Inflammatory macrophage treated with lipopolysaccharide for 1 hour (primary cell): ENCODE results near the gene RCOR1.
"Not testable (repeated sequence)": the region's sequence is repeated elsewhere in the genome, so short reads cannot be mapped to it uniquely, and the experiment has no call there.

ENCODE experiments used
- DNase-seq, 2 donors: peaks; one replicate each; pipeline ENCODE4 v3.0.0-alpha.2; 2020 to 2022

Gene RCOR1

GRCh38 chr14:102593825-102594137, 1.3 kb downstream of the RCOR1 start:
- DNase-seq: peak; percentile 47 to 61

GRCh38 chr14:102594514-102595175, 2.2 kb downstream of the RCOR1 start:
- DNase-seq: peak; percentile 78 to 91

- DNase-seq: no peak
Observed at GRCh38 chr14:102601378-102601925, 9.0 kb downstream of the RCOR1 start.

GRCh38 chr14:102602421-102603292, 10.2 kb downstream of the RCOR1 start:
- no peak for DNase-seq

- DNase-seq: no peak
Observed at GRCh38 chr14:102603293-102603907, 11.0 kb downstream of the RCOR1 start.

- DNase-seq: no peak
Observed at GRCh38 chr14:102604183-102604582, 11.7 kb downstream of the RCOR1 start.

DNA sequence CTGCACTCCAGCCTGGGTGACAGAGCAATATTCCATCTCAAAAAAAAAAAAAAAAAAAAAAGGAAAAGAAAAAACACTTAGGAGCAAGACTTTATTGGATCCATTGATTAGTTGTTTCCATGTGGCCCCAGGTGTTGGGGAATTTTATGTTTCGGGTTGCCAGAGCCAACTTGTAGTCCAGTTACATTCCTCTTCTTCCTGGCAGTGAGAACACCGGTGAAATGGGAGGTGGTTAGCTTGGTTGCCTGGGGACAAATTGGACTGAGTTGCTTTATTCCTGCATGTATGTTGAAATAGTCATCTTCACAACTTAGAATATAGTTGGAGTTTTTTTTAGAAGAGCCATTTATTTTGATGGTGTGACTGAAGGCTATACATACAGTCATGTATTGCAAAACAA, 12.6 kb downstream of the RCOR1 start:
- no peak for DNase-seq

- no peak for DNase-seq
Observed at GRCh38 chr14:102606296-102606695, 13.8 kb downstream of the RCOR1 start.

DNA sequence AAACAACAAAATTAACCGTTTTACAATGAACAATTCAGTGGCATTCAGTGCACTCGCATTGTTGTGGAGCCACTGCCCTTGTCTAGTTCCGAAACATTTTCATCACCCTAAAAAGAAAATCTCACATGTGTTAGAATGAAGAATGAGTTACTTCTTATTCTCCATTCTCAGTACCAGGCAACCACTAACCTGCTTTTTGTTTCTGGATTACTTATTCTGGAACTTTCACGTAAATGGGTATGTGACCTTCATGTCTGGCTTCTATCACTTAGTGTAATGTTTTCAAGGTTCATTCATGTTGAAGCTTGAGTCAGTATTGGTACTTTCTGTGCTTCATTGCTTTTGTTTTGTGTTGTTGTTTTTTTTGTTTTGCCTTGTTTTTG, 15.6 kb downstream of the RCOR1 start:
- DNase-seq: no peak

- DNase-seq: peak in 1 of 2 donors; percentile 27
Observed at GRCh38 chr14:102610968-102611811, 18.7 kb downstream of the RCOR1 start.

- no peak for DNase-seq
Observed at GRCh38 chr14:102616318-102616717, 23.9 kb downstream of the RCOR1 start.

DNA sequence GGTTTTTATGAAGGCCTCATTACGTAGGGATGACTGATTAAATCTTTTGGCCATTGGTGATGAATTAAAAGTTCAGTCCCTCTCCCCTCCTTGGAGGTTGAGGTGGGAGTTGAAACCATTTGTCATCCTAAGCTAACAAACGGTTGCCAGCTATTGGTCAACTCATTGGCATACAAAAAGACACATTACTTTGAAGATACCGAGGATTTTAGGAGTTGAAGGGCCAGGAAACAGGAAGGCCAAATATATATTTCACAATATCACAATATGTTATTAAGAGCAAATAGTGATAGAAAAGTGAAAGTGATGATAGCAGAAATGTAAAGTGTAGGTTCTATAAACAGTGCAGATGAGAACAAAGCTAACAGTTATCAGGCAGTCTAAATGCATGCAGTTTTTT, 24.4 kb downstream of the RCOR1 start:
- peak in 1 of 2 donors; percentile 20 for DNase-seq

- DNase-seq: not testable (repeated sequence)
Observed at GRCh38 chr14:102619012-102619411, 26.6 kb downstream of the RCOR1 start.

DNA sequence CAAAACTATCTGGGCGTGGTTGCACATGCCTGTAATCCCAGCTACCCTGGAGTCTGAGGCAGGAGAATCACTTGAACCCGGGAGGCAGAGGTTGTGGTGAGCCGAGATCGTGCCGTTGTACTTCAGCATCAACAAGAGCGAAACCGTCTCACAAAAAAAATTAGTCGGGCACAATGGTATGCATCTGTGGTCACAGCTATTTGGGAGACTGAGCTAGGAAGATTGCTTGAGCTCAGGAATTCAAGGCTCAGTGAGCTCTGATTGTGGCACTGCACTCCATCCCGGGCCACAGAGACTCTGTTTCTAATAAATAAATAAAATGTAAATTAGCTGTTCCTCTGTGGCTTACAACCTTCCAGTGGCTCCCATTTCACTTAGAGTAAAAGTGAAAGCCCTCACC, 28.0 kb downstream of the RCOR1 start:
- DNase-seq: no peak

DNA sequence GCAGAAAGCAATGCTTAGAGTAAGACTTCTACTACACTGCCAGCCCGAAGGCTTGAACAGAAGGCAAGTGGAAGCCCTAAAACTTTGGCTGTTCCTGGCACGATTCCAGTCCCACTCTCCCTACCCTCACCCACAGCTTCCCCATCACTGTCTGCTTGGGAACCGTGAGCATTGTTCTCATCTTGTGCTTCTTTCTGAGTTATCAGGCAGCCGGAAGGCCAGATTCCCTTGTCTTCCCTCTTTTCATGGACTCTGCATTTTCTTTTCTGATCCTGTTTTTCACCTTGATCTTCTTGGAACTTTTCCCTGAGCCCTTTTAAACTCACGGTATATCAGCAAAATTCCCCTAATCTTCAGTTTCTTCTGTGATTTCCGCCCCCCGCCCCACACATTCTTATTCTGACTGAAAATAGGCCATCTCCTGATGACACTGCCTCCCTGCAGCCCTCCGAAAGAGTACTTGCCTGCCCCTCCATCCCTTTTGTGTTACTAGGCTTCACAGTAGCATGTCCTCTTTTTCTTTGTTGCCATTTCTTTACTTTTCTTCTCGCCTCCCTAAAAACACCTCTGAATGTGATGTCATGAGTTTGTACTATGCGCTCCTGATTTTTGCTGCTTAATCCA, 29.9 kb downstream of the RCOR1 start:
- peak; percentile 27 to 30 for DNase-seq

DNA sequence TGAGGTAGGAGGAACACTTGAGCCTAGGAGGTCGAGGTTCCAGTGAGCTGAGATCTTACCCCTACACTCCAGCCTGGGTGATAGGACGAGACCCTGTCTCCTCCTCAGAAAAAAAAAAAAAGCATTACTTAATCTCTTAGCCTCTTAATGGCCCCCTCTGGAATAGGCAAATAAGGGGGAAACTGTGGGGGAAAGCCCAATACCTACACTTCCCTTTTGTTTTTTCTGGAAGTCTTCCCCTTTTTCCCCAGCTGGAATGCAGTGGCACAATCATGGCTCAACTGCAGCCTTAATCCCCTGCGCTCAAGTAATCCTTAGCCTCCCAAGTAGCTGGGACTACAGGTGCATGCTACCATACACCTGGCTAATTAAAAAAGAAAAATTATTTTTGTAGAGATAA, 32.2 kb downstream of the RCOR1 start:
- DNase-seq: peak; percentile 69 to 77

DNA sequence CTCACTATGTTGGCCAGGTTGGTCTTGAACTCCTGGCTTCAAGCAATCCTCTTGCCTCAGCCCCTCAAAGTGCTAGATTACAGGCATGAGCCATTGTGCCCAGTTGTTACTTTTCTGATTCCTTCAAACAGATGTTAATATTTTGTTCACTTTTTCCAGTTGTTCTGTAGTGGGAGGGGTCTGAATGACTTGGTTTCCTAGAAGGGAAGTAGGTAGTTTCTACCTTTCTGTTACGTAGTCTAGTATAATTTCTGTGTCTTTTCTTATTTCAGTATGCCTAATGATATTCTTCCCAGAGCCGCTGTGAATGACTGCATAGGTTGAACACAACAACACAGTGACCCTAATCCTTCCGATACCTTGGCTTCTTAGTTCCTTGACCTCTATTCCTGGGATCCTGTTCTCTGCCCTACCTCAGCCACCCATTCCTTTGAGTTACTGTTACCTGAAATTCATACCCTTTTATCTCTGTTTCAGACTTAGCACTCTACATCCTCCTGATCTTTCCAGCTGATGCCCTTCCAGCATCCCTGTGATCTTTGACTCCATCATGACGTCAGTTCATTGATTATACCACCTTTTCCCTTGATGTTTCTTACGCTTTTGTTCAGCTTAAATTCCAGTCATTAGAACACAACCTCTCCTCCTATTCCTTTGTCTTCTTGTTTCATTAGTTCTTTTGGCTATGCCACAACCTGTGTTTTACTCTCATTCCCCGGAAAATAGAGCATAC, 33.3 kb downstream of the RCOR1 start:
- DNase-seq: no peak

GRCh38 chr14:102626530-102626929, 34.1 kb downstream of the RCOR1 start:
- DNase-seq: no peak

GRCh38 chr14:102629011-102629444, 36.6 kb downstream of the RCOR1 start:
- peak; percentile 69 to 76 for DNase-seq

- DNase-seq: peak; percentile 13 to 25
Observed at GRCh38 chr14:102629808-102630350, 37.4 kb downstream of the RCOR1 start.

DNA sequence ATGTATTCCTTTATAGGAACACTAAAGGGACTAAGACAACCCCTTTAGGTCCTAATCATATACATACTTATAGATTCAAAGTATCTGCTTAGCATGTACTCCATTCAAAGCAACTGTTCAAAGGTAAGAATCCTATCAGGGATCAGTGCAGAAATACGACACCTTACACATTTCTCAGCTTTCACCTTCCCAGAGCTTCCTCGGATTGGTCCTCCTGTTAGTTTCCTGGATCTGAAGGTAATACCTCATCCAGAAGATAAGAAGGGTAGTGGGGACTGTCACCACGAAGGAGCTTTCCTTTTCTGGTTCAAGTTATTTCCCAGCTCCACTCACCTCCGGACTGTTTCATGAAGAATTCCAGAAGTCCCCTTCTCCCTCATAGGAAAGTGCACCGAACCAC, 38.0 kb downstream of the RCOR1 start:
- DNase-seq: no peak
